Thyroid gland (tissue), 4 donors: ENCODE data around the gene VAMP5. TPM values are rescaled to one million over a fixed set of nuclear protein-coding genes. Genes with fewer than 3 reads are reported as not detected.
"Not testable (repeated sequence)": the region's sequence is repeated elsewhere in the genome, so short reads cannot be mapped to it uniquely, and the experiment has no call there.

Experiments used
- DNase-seq, 2 donors: peaks; one replicate each; pipeline ENCODE4 v3.0.0-alpha.2; 2019
- H3K27ac ChIP-seq, 3 donors: fragments of 200-600 bp; sonication (generic); 1 replicate in 2 of 3; 2 replicates in 1 of 3; pipeline ENCODE4 v1.5.1; 2016 to 2019; ENCODE audit warnings: mild to moderate bottlenecking in 1 of 3, moderate library complexity in 1 of 3
- H3K27me3 ChIP-seq: fragments of 200-600 bp; sonication (generic); one replicate; pipeline ENCODE4 v1.5.1; 2019
- H3K36me3 ChIP-seq, 2 donors: fragments of 200-600 bp; sonication (generic); one replicate each; pipeline ENCODE4 v1.5.1; 2016 to 2019
- H3K4me1 ChIP-seq, 2 donors: fragments of 200-600 bp; sonication (generic); one replicate each; pipeline ENCODE4 v1.5.1; 2017 to 2019
- H3K4me3 ChIP-seq, 3 donors: fragments of 200-600 bp; sonication (generic); replicated peaks in 1 of 3; 1 replicate in 2 of 3; 2 replicates in 1 of 3; pipeline ENCODE4 v1.5.1; 2016; ENCODE audit warnings: mild to moderate bottlenecking in 1 of 3
- H3K9me3 ChIP-seq: fragments of 200-600 bp; sonication (generic); one replicate; pipeline ENCODE4 v1.5.1; 2017
- CTCF ChIP-seq, 6 experiments: fragments of 200-600 bp in 3 of 6; fragments of 450-650 bp in 3 of 6; sonication (generic) in 3 of 6; IDR thresholded peaks; one replicate each; pipeline ENCODE4 v1.5.1; 2016 to 2019; ENCODE audit warnings: antibody characterized with exemption in 6 of 6, mild to moderate bottlenecking in 2 of 6, inconsistent platforms in 1 of 6, moderate library complexity in 1 of 6
- POLR2A ChIP-seq, 2 donors: fragments of 450-650 bp; IDR thresholded peaks; one replicate each; pipeline ENCODE4 v1.6.1; 2017; ENCODE audit warnings: antibody characterized with exemption in 2 of 2, mild to moderate bottlenecking in 2 of 2, moderate library complexity in 1 of 2
- WGBS, 2 donors: methylation state at CpG; one replicate each; pipeline ENCODE4 v1.1.5; 2017; 5-methylcytosine and 5-hydroxymethylcytosine counted together
- intact Hi-C: fragments of 100-400 bp; cut with DNase I; formaldehyde crosslinking; loops from one replicate; pipeline ENCODE4 v1.15.1; 2023
- total RNA-seq, 4 donors: library from RNA; depleted of rRNA; stranded (reverse); fragments of >200 nt; gene quantifications; one replicate each; pipeline ENCODE4 v1.2.3, GENCODE V29; 2016

VAMP5 gene
- total RNA-seq, 4 donors from 2014 or later: 13.6 to 41.3 (median 20.7) TPM

GRCh38 chr2:85615413-85615728 lies 31.1 kb downstream of the VAMP5 start:
- Histone ChIP-seq H3K27ac (peak overlapping the region in 2 of 3 donors; percentile 80 to 82), H3K9me3 (no peaks in the 10 kb centered on the region), H3K36me3 (peaks cover 8% of the 10 kb centered on the region in 2 donors), H3K4me3 (peak overlapping the region in 1 of 3 donors; percentile 97), H3K27me3 (no peaks in the 10 kb centered on the region), H3K4me1 (peaks cover 21 to 23% of the 10 kb centered on the region in 2 donors)
- TF ChIP-seq CTCF (IDR thresholded peaks at IDR 0.05) (no peak), POLR2A (IDR thresholded peaks at IDR 0.05) (no peak)
- whole genome bisulfite sequencing, 2 donors: 86 to 88% methylated on average over 13 to 17 of the region's 17 CpGs
- intact Hi-C loops: no loop called here
- DNase-seq: no peak

- peaks cover 20 to 24% of the 10 kb centered on the region in 2 donors for H3K36me3 ChIP-seq
- H3K27ac ChIP-seq, H3K9me3 ChIP-seq, intact Hi-C loops, H3K4me3 ChIP-seq, DNase-seq, H3K27me3 ChIP-seq: not testable (repeated sequence)
- 76 to 91% methylated on average over 5 of the region's 5 CpGs for WGBS, 2 donors
- H3K4me1 ChIP-seq: peaks cover 15 to 16% of the 10 kb centered on the region in 2 donors
These were observed 33.5 kb downstream of the VAMP5 start for GRCh38 chr2:85617723-85618122.

GRCh38 chr2:85619617-85620016 lies 35.4 kb downstream of the VAMP5 start:
- peaks cover 15 to 16% of the 10 kb centered on the region in 2 donors for H3K4me1 ChIP-seq
- H3K36me3 ChIP-seq: peaks cover 34 to 40% of the 10 kb centered on the region in 2 donors
- no peak overlapping the region for H3K27ac ChIP-seq
- H3K4me3 ChIP-seq: no peak overlapping the region
- H3K9me3 ChIP-seq: no peaks in the 10 kb centered on the region
- intact Hi-C loops: no loop called here
- TF ChIP-seq POLR2A (IDR thresholded peaks at IDR 0.05) (no peak), CTCF (IDR thresholded peaks at IDR 0.05) (no peak)
- no peak for DNase-seq
- H3K27me3 ChIP-seq: no peaks in the 10 kb centered on the region
- WGBS, 2 donors: 87 to 94% methylated on average over 6 of the region's 6 CpGs

- WGBS, 2 donors: 96 to 100% methylated on average over 1 of the region's 1 CpG
- DNase-seq: no peak
- TF ChIP-seq POLR2A (IDR thresholded peaks at IDR 0.05) (no peak), CTCF (IDR thresholded peaks at IDR 0.05) (no peak)
- Histone ChIP-seq H3K36me3 (peaks cover 50 to 57% of the 10 kb centered on the region in 2 donors), H3K27me3 (no peaks in the 10 kb centered on the region), H3K9me3 (no peaks in the 10 kb centered on the region), H3K27ac (no peak overlapping the region), H3K4me1 (peaks cover 11 to 12% of the 10 kb centered on the region in 2 donors), H3K4me3 (no peak overlapping the region)
- intact Hi-C loops: no loop called here
These were observed 37.1 kb downstream of the VAMP5 start for GRCh38 chr2:85621338-85621737.

- Histone ChIP-seq H3K4me3 (no peak overlapping the region), H3K36me3 (peaks cover 69 to 73% of the 10 kb centered on the region in 2 donors), H3K27ac (no peak overlapping the region), H3K4me1 (no peaks in the 10 kb centered on the region), H3K9me3 (no peaks in the 10 kb centered on the region), H3K27me3 (no peaks in the 10 kb centered on the region)
- intact Hi-C loops: no loop called here
- DNase-seq: no peak
- no peak for TF ChIP-seq CTCF (IDR thresholded peaks at IDR 0.05)
- no peak for TF ChIP-seq POLR2A (IDR thresholded peaks at IDR 0.05)
- 92 to 93% methylated on average over 5 of the region's 5 CpGs for WGBS, 2 donors
These were observed 39.8 kb downstream of the VAMP5 start for GRCh38 chr2:85623991-85624390.

- Histone ChIP-seq H3K4me1 (no peaks in the 10 kb centered on the region), H3K27ac (no peak overlapping the region), H3K27me3 (no peaks in the 10 kb centered on the region), H3K9me3 (no peaks in the 10 kb centered on the region), H3K4me3 (no peak overlapping the region), H3K36me3 (peaks cover 62 to 82% of the 10 kb centered on the region in 2 donors)
- no peak for DNase-seq
- whole genome bisulfite sequencing, 2 donors: 57% methylated on average over 2 of the region's 2 CpGs
- intact Hi-C loops: no loop called here
- no peak for TF ChIP-seq POLR2A (IDR thresholded peaks at IDR 0.05)
- no peak for TF ChIP-seq CTCF (IDR thresholded peaks at IDR 0.05)
These were observed 44.4 kb downstream of the VAMP5 start for GRCh38 chr2:85628658-85629057.
